Lower leg skin (tissue), 3 donors: ENCODE data around the gene ALDH1B1.

Experiments used
- CTCF ChIP-seq, 3 donors: fragments of 450-650 bp; IDR thresholded peaks; one replicate each; pipeline ENCODE4 v1.5.1; 2016; ENCODE audit warnings: antibody characterized with exemption in 3 of 3, mild to moderate bottlenecking in 3 of 3, moderate library complexity in 2 of 3
- POLR2A ChIP-seq, 2 donors: fragments of 450-650 bp; IDR thresholded peaks; one replicate each; pipeline ENCODE4 v1.6.1; 2016 to 2017; ENCODE audit warnings: antibody characterized with exemption in 2 of 2, mild to moderate bottlenecking in 1 of 2, moderate library complexity in 1 of 2

- TF ChIP-seq CTCF (IDR thresholded peaks at IDR 0.05): no peak
- TF ChIP-seq POLR2A (IDR thresholded peaks at IDR 0.05): no peak
Observed at GRCh38 chr9:38423273-38423972, 30.9 kb downstream of the ALDH1B1 start.
